Measurements from ENCODE around the gene ALDH3A2.

GRCh38 chr17:19720210-19720475 lies 71.6 kb downstream of the ALDH3A2 start:
- TF ChIP-seq POLR2A (IDR thresholded peaks at IDR 0.05; ENCODE audit: low read length), result no peak
- TF ChIP-seq GATA1 (IDR thresholded peaks at IDR 0.05; ENCODE audit: low read depth, low read length), result no peak
